Measurements from ENCODE around the gene FAS. TPM values are rescaled to one million over a fixed set of nuclear protein-coding genes. Genes with fewer than 3 reads are reported as not detected.
A peak's percentile ranks its signal among the peaks of the same experiment; 100 is the strongest.

The FAS gene
- total RNA-seq, 4 donors from 2014 or later, result 17.8 to 60.2 (median 42.6) TPM

DNA sequence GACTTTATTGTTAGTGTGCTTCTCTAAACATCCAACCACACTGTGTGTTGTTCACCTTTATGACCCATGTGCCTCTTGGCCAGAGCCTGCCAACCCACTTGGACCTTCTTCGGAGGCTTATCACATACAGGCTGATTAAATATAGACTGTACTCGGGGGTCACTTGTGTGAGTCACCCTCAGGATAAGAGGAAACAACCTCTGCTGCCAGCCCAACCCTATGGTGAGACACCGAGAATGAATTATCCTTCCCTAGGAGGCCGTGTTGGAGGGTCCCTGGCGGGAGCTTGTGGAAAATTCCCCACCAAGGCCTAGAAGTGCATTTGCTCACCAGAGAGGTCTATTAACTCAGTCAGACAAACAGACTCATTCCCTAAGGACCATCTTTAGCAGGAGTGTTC lies 63.0 kb downstream of the FAS start:
- no peaks in the 10 kb centered on the region for H3K27me3 ChIP-seq
- 76% methylated on average over 5 of the region's 5 CpGs for WGBS
- H3K9me3 ChIP-seq, result no peaks in the 10 kb centered on the region
- no peak overlapping the region for H3K4me3 ChIP-seq
- H3K27ac ChIP-seq, result no peak overlapping the region
- TF ChIP-seq, protein P1, sequence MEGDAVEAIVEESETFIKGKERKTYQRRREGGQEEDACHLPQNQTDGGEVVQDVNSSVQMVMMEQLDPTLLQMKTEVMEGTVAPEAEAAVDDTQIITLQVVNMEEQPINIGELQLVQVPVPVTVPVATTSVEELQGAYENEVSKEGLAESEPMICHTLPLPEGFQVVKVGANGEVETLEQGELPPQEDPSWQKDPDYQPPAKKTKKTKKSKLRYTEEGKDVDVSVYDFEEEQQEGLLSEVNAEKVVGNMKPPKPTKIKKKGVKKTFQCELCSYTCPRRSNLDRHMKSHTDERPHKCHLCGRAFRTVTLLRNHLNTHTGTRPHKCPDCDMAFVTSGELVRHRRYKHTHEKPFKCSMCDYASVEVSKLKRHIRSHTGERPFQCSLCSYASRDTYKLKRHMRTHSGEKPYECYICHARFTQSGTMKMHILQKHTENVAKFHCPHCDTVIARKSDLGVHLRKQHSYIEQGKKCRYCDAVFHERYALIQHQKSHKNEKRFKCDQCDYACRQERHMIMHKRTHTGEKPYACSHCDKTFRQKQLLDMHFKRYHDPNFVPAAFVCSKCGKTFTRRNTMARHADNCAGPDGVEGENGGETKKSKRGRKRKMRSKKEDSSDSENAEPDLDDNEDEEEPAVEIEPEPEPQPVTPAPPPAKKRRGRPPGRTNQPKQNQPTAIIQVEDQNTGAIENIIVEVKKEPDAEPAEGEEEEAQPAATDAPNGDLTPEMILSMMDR (IDR thresholded peaks at IDR 0.05), result no peak
- no peak for TF ChIP-seq EP300 (IDR thresholded peaks at IDR 0.05)
- no peak for DNase-seq (ENCODE audit: low spot score in 2 of 2)
- H3K36me3 ChIP-seq, result no peaks in the 10 kb centered on the region
- H3K4me1 ChIP-seq, result no peaks in the 10 kb centered on the region

DNA sequence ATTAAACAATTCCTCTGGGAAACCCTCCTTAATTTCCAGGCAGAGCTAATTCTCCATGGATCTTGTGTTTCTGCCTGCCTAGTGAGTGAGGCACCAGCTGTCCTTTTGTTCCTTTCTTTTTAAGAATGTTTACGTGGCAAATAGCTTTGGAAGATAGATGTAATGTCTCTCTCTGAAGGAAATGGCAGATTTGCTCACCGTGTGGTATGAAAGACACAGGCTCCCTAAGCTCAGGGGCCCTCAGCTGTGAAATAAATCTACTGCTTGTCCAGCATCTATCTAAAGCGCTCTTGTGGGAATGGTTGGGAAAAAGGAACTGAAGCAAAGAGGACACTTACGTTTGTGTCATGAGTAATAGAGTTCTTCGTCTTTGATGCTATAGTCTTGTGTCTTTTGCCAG lies 64.6 kb downstream of the FAS start:
- Histone ChIP-seq H3K27me3 (no peaks in the 10 kb centered on the region), H3K4me3 (no peak overlapping the region), H3K36me3 (no peaks in the 10 kb centered on the region), H3K9me3 (no peaks in the 10 kb centered on the region), H3K4me1 (no peaks in the 10 kb centered on the region), H3K27ac (no peak overlapping the region)
- TF ChIP-seq POLR2A (IDR thresholded peaks at IDR 0.05), result no peak
- no peak for TF ChIP-seq POLR2AphosphoS5 (IDR thresholded peaks at IDR 0.05)
- TF ChIP-seq EP300 (IDR thresholded peaks at IDR 0.05), result no peak
- TF ChIP-seq, protein P1 (IDR thresholded peaks at IDR 0.05), result no peak
- 82% methylated on average over 5 of the region's 5 CpGs for WGBS
- no peak for DNase-seq (ENCODE audit: low spot score in 2 of 2)

DNA sequence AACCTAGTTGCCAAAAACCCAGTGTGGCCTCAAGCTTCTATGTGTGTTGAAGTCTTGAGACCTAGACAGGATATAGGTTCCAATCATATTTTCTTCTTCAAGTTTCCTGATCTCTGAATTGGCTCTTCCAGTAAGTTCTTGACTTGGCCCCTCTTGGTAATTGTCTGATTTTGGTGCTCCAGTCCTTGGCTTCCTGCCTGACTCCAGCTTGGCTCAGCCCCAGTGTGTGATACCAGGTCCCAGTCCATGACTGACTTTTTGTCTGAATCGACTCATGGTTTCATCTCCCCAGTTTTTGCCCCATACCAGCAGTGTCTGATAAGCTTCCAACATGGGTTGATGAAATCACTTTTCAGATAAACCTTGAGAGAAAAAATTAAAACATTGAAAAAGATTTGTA lies 72.3 kb downstream of the FAS start:
- TF ChIP-seq, protein P1 (IDR thresholded peaks at IDR 0.05), result no peak
- H3K36me3 ChIP-seq, result no peaks in the 10 kb centered on the region
- H3K9me3 ChIP-seq, result no peaks in the 10 kb centered on the region
- peaks cover 5% of the 10 kb centered on the region for H3K4me1 ChIP-seq
- H3K27me3 ChIP-seq, result no peaks in the 10 kb centered on the region
- H3K27ac ChIP-seq, result no peak overlapping the region
- H3K4me3 ChIP-seq, result no peak overlapping the region
- DNase-seq (ENCODE audit: low spot score in 2 of 2), result no peak
- WGBS, result 24% methylated on average over 1 of the region's 1 CpG

GRCh38 chr10:89063465-89063864 lies 72.9 kb downstream of the FAS start:
- H3K4me3 ChIP-seq, result no peak overlapping the region
- H3K9me3 ChIP-seq, result no peaks in the 10 kb centered on the region
- no peaks in the 10 kb centered on the region for H3K27me3 ChIP-seq
- no peaks in the 10 kb centered on the region for H3K36me3 ChIP-seq
- 63% methylated on average over 2 of the region's 2 CpGs for WGBS
- TF ChIP-seq POLR2AphosphoS5 (IDR thresholded peaks at IDR 0.05) (no peak), POLR2A (IDR thresholded peaks at IDR 0.05) (no peak), EP300 (IDR thresholded peaks at IDR 0.05) (no peak)
- TF ChIP-seq, protein P1 (IDR thresholded peaks at IDR 0.05), result no peak
- DNase-seq (ENCODE audit: low spot score in 2 of 2), result no peak
- peaks cover 5% of the 10 kb centered on the region for H3K4me1 ChIP-seq
- H3K27ac ChIP-seq, result no peak overlapping the region

DNA sequence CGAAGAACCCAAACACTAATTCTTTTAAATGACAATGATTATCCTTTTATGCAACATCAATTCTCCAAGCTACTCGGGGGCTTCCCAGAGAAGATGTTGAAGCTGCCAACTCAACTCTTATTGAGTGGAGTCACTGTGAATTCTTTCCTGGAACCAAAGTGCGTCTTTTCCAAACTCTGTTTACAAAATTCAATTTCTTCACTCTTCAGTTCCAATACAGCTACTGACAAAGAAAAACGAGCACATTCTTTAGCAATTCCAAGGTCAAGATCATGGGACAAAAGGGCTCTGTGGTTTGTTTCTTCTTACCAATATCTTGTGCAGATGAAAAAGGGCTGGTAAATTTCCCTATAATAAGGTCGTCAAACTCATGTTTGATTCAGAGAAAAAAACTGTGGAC lies 74.2 kb downstream of the FAS start:
- Histone ChIP-seq H3K27ac (peak overlapping the region; percentile 68), H3K4me1 (peaks cover 5% of the 10 kb centered on the region), H3K27me3 (no peaks in the 10 kb centered on the region), H3K36me3 (no peaks in the 10 kb centered on the region), H3K4me3 (no peak overlapping the region), H3K9me3 (no peaks in the 10 kb centered on the region)
- no peak for TF ChIP-seq POLR2A (IDR thresholded peaks at IDR 0.05)
- peak in 1 of 3 donors; percentile 26 for TF ChIP-seq POLR2AphosphoS5 (IDR thresholded peaks at IDR 0.05)
- no peak for TF ChIP-seq EP300 (IDR thresholded peaks at IDR 0.05)
- TF ChIP-seq, protein P1 (IDR thresholded peaks at IDR 0.05), result no peak
- no peak for DNase-seq (ENCODE audit: low spot score in 2 of 2)
- 61% methylated on average over 5 of the region's 5 CpGs for WGBS

Other genes starting within 250 kb of the FAS start
- 10 to 100 TPM in 3 of 4 donors, 1 to 10 TPM in 1; 7.2 to 42.8 (median 30.1) TPM for gene LIPN, start 230.8 kb upstream of the FAS start, total RNA-seq
- gene LIPM, start 188.1 kb upstream of the FAS start, total RNA-seq, result 10 to 100 TPM; 16.7 to 34.9 (median 29.4) TPM
- gene ANKRD22, start 139.0 kb upstream of the FAS start, total RNA-seq, result 10 to 100 TPM; 19.6 to 30.1 (median 29.3) TPM
- 10 to 100 TPM; 13.3 to 35.8 (median 14.2) TPM for gene STAMBPL1, start 110.6 kb upstream of the FAS start, total RNA-seq
- gene ACTA2, start 38.0 kb upstream of the FAS start, total RNA-seq, result 100 to 1,000 TPM; 146 to 162 (median 152) TPM
- 1 to 10 TPM in 2 of 4 donors, under 1 TPM in 2; 0.68 to 4.2 (median 1.1) TPM for gene CH25H, start 216.5 kb downstream of the FAS start, total RNA-seq

All from suprapubic skin (tissue), 4 donors.